ENCODE data around the gene NIFK. TPM values are rescaled to one million over a fixed set of nuclear protein-coding genes. Genes with fewer than 3 reads are reported as not detected.

The NIFK gene
- total RNA-seq, 1 donor from 2014 or later: 116 TPM

DNA sequence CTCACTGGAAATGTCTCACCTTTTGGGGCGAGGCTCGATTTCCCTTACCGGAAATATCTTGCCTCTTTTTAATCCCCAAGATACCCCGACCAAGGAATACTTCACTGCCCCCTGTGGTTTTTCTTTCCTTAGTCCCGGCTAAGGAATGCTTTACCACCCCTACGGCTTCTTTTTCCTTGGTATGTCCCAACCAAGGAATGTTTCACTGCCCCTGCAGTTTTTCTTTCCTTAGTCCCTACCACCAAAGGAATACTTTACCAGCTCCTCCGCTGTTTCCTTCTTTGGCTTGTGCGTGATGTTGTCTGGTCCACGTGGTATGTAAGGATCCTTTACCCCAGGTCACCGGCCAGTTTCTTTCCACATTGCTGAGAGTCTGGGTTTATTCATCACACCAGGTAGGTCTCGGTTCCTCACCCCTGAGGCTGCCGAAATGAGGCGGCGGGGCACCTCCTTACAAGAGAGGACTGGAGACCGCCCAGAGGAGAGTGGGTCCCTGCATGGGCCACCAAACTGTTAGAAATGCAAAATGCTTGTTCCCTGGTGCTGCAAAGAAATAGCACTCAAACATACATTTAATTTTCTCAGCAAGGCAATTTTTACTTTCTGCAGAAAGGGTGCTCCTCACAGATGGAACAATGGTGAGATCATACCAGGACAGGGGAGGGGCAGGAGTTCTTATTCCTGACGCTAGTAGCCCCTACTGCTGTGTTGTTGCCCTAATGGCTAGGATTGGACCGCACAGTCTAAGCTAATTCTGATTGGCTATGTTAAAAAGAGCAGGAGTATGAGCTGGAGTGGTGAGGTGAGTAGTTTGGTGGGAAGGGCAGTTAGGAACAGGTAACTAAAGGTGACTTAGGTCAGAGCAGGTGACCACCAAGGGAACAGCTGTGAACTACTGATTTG is 54.0 kb downstream of the NIFK start:
- TF ChIP-seq, protein P1, sequence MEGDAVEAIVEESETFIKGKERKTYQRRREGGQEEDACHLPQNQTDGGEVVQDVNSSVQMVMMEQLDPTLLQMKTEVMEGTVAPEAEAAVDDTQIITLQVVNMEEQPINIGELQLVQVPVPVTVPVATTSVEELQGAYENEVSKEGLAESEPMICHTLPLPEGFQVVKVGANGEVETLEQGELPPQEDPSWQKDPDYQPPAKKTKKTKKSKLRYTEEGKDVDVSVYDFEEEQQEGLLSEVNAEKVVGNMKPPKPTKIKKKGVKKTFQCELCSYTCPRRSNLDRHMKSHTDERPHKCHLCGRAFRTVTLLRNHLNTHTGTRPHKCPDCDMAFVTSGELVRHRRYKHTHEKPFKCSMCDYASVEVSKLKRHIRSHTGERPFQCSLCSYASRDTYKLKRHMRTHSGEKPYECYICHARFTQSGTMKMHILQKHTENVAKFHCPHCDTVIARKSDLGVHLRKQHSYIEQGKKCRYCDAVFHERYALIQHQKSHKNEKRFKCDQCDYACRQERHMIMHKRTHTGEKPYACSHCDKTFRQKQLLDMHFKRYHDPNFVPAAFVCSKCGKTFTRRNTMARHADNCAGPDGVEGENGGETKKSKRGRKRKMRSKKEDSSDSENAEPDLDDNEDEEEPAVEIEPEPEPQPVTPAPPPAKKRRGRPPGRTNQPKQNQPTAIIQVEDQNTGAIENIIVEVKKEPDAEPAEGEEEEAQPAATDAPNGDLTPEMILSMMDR (conservative IDR thresholded peaks at IDR 0.05; ENCODE audit: low read depth, low read length): no peak
- DNase-seq (ENCODE audit: low read depth): no peak
- H3K4me3 ChIP-seq (ENCODE audit: low read depth, low read length): no peak overlapping the region

DNA sequence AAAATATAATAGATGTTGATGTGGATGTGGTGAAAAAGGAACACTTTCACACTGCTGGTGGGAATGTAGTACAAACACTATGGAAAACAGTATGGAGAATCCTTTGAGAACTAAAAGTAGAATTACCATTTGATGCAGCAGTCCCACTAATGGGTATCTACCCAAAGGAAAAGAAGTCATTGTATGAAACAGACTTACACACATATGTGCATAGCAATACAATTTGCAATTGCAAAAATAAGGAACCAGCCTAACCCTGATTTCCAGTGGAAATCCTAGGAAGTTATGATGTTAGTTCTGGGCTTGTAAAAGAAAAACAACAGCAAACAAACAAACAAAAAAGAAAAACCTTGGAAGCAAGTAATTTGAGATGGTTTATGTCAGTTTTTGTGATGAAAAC is 58.8 kb downstream of the NIFK start:
- TF ChIP-seq, protein P1 (conservative IDR thresholded peaks at IDR 0.05; ENCODE audit: low read depth, low read length): no peak
- H3K4me3 ChIP-seq (ENCODE audit: low read depth, low read length): no peak overlapping the region
- no peak for DNase-seq (ENCODE audit: low read depth)

Other genes with a start within 250 kb of the NIFK start
- not detected in 2 replicates for gene RNU4ATAC, start 206.0 kb downstream of the NIFK start, total RNA-seq
- 26.2 and 35.0 TPM in 2 replicates for gene CLASP1, start 87.4 kb downstream of the NIFK start, total RNA-seq
- 60.1 and 66.5 TPM in 2 replicates for gene TSN, start 18.8 kb upstream of the NIFK start, total RNA-seq

All from epithelial cell of proximal tubule (primary cell).